HG03571 (cell line): Measurements from ENCODE around the gene AMBRA1.

Experiments
- ATAC-seq: cut with Tn5 transposase; IDR thresholded peaks from one replicate; pipeline ENCODE4 v1.9.1; 2021; ENCODE audit not compliant: unreplicated experiment

Gene AMBRA1

DNA sequence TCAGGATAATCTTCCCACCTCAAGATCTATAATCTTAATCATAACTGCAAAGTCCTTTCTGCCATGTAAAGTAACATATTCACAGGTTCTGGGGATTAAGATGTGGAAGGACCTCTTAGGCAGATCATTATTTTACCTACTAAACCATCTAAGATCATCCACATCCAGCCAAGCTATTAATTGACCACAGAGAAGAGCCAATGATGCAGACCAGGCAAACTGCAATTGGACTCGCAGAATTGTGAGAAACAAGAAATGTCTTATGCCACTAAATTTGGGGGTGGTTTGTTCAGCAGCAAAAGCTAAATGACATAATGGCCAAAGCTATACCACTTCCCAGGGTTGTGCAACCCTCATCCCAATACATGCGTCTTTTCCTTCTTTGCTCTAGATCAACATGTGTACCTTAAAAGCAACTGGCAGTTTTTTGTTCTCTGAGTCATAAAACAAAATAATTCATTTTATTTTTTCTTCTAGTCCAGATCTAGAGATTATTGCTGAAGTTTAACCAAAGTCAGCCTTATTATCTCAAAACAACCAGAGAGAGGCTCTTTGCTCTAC is 113.6 kb downstream of the AMBRA1 start:
- ATAC-seq, result no peak

GRCh38 chr11:46479601-46480000 is 114.2 kb downstream of the AMBRA1 start:
- no peak for ATAC-seq

DNA sequence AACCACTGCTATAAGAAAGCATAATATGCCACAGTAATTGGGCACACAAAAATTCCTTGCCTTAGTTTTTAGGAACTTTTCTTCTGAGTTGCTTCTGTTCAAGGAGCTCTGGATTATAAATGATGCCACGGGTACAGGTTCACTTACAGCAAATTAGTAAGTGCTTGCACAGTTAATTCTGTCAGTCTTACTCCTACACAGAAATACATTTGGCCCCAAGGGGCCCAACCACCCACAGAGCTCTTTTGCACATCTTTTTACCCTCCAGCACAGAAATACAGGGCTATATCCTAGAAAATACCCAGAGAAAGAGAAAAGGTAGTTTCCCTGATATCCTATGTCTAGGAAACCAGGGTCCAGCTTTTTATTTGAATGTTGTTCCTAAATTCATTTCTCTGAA is 115.6 kb downstream of the AMBRA1 start:
- ATAC-seq, result no peak

GRCh38 chr11:46477136-46477535 is 116.7 kb downstream of the AMBRA1 start:
- ATAC-seq, result no peak

DNA sequence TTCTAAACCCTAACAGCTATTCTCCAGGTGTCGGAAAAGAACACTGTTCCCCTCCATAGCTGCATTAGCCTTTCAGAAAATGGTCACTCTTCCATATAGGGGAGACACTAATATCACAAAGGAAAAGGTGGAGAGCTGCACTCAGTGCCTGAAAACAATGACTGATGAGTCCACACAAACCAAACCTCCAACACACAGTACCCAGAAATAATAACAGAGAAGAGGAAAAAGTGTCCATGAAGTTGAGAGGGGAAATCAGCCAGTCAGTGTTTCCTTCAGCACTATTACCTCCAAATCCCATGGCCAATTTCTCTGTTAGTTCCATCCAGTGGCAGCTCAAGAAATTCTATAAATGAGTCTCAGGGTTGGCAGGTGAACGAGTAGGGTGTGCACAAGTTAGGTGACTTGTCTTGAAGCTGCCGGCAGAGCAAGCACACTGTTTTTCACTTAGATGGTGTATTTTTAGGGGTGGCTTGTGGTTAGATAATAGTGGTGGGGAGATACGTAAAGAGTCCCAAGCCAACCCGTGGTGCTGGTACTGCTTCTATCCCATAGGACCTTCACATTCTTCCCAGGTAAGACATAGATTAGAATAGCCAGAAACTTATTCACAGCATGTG is 117.8 kb downstream of the AMBRA1 start:
- ATAC-seq, result no peak

- ATAC-seq, result no peak
These were observed 118.5 kb downstream of the AMBRA1 start for GRCh38 chr11:46475051-46475925.

GRCh38 chr11:46472662-46472994 is 121.2 kb downstream of the AMBRA1 start:
- ATAC-seq, result no peak

DNA sequence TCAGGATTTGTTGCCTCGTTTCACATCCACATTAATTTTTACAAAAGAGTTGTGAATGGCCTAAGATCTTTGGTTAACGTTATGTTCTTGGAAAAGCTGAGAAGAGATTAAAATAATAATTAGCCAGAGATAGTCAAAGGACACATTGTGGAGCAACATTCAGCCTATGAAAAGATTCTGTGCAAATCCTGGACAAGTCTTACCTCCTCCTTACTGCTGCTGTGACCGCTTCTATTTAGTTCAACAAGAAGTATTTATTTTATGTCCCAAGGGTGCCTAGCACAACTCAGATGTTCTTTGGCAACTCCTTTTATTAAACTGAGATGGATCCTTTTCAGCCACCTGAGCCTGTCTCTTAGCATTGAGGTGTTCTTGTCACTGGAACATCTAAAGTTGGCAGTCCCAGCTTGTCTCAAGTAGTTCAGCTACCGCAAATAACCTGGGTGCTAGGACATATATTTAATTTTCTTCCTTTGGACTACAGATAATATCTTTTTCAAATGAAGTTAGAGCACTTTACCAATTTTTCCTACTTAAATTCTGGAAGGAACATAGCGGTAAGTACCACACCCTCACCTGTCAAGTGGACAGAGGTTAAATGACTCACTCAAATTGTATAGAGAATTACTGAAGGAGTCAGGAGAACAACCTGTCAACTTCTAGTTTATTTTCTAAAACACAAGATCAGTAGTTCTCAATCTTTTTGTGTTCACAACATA is 121.7 kb downstream of the AMBRA1 start:
- no peak for ATAC-seq

DNA sequence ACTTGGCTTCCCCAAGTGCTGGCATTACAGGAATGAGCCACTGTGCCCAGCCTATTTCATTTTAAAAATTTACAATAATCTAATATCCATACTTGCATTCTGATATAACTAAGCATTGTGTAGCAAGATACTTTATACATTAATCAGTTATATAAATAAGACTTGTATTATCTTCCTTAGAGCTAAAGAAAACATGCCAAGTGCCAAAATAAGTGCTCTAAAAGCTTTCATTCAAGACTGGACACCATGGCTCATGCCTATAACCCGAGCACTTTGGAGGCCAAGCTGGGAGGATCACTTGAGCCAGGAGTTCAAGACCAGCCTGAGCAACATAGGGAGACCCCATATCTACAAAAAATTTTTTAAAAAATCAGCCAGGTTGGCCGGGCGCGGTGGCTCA is 123.9 kb downstream of the AMBRA1 start:
- ATAC-seq, result no peak

GRCh38 chr11:46465683-46466082 is 128.1 kb downstream of the AMBRA1 start:
- ATAC-seq, result no peak

DNA sequence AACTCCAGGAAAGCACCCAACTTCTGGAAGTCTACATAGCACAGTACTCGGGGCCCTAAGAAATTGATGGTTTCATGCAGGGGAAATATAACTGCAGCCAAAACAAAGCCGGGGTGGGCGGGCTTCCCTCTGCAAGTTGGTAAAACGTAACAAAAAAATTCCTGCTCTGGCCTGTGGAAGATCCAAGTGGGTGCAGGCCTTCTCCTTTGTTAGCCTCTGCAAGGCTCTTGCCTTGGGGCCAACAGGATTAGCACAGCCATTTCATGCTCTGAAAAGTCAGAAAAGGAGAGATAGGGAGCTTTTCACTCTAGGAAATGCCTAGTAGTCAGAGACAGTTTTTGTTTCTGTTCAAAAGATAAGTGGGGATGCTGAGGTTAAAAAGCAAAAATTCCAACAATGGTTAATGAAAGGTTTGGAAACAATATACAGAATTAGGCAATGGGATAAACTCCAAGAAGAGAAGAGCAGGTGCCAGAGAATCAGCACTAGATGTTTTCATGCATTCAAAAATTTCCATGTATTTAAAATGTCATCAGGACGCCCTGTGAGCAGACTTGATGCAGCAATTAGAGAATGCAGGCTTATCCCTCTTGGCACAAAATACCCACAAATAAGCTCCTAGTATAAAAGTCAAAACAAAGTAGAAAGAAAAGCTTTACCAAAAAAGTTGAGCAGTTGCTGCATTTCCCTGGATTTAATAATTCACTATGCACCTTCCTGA is 130.0 kb downstream of the AMBRA1 start:
- ATAC-seq, result no peak

DNA sequence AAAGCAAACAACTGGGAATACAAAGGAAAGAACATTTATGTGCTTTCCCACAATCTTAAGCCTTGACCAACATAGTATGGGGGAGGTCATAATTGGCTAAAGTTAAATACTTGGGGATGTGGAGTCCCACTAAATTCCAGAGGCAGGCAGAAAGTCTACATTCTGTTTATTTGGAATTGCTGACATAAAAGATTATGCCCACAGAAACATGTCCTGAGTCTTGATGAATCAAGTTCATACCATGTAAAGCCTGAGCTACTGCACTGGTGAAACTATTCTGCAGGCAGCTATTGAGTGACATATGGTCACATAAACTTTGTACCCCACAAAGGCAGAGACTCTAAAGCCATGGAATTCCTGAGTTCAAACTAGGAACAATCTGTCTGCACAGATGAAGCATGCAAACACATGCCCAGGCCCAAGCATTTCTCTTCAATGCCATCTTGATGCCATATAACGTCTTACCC is 132.3 kb downstream of the AMBRA1 start:
- no peak for ATAC-seq

DNA sequence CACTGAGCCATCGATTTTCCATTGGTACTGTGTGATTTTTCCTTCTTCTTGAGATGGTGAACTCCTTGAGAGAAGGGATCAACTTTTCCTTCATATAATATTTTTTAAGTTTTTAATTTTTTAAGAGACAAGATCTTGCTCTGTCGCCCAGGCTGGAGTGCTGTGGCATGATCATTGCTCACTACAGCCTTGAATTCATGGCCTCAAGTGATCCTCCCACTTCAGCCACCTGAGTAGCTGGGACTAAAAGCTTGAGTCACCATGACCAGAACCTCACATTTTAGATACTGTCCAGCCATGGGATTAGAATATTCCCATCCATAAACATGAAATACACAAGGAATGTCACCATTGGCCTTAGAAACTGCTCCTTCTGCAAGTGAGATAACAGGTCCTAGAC is 135.3 kb downstream of the AMBRA1 start:
- ATAC-seq, result no peak

DNA sequence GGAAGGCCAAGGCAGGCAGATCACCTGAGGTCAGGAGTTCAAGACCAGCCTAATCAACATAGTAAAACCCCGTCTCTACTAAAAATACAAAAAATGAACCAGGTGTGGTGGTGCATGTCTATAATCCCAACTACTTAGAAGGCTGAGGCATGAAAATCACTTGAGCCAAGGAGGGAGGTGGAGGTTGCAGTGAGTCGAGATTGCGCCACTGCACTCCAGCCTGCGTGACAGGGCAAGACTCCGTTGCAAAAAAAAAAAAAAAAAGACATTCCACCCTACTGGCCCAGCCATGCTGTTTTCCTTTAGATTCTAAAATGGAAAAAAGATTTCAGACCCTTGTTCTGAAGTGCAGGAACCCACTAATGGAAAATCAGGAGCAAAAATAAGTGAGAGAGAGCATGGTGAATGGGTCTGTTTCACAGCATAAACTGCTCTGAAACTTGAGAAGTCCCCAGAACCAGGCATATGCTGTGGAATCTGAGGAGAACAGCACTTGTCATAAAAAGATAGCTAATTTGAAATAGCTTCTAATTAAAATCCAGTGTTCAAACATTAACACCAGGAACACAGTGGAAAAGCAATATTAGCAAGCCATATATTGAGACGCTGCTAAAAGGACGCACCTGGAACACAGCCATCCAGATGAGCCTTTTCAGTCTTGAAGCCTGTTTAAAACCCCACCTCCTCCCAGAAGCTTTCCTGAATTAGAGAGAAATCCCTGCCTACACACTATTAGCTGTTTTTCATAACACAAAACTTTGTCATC is 136.0 kb downstream of the AMBRA1 start:
- no peak for ATAC-seq

DNA sequence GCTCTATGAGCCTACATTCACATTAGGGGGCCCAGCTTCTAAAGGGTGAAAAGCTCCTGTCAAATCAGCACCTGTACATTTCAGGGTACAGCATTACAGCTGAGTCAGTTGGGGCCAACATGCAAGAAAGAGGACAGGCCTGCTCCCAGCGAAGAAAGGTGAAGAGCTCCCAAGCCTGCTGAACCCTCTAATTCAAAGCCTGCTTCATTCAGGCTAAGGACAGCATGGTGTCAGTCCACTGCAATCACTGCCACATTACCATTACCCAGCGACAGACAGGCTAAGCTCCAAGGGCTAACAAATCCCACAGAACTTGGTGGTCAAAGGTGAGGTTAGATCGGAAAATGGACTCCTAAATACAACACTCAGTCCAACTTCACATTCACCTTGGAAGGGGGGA is 136.8 kb downstream of the AMBRA1 start:
- ATAC-seq, result no peak

DNA sequence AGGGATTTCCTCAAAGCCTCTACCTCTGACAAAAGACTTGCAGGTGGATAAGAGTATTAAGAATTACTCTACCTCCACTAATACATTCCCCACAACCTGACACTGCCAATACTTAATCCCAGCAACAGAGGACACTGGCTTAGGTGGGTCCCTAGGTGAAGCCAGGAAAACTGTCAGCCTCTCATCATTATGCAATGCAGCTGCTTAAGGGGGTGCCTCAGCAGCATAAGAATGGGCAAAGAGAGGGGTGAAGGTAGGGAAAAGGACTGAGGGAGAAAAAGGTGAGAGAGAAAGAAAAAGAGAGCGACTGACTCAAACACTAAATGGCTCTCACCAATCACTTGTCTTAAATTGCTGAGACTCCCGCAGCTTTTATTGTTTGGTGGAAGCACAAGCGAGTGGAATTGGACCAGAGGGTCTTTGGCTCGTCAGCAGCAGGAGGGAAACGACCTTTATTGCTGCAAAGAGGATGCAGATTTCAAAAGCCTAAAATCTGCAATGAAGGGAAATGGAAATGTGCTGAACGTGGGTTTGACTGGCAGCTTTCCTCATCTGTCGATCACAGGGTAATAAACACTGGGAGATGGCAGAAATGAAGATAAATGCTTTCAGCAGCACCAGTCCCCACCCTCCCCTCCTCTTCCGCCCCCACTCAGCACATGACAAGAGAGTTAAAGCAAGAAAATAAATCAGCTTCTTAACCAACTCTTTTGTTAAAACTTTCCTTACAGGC is 137.4 kb downstream of the AMBRA1 start:
- ATAC-seq, result no peak

- ATAC-seq, result no peak
These were observed 138.0 kb downstream of the AMBRA1 start for GRCh38 chr11:46455834-46456233.

DNA sequence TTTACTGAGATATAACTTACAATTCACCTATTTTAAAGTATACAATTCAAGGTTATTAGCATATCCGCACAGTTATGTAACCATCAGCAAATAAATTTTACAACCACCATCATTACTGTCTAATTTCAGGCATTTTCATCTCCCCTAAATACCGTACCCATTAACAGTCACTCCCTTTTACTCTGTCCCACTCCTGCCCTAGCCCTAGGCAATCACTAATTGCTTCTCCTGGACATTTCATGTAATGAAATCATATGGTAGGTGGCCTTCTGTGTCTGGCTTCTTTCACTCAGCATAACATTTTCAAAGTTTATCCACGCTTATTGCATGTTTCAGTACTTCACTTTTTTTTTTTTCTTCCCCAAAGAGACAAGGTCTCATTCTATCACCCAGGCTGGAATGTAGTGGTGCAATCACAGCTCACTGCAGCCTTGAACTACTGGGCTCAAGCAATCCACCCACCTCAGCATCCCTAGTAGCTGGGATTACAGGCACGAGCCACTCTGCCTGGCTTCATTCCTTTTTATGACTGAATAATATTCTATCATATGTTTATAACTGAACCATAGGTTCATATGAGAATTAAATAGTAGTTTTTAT is 140.8 kb downstream of the AMBRA1 start:
- no peak for ATAC-seq

GRCh38 chr11:46451759-46452158 is 142.1 kb downstream of the AMBRA1 start:
- ATAC-seq, result no peak
